HEK293 (cell line): Measurements from ENCODE around the gene NME1.

ENCODE experiments used
- PRDM1 ChIP-seq: fragments of 450-650 bp; formaldehyde crosslinking; IDR thresholded peaks from 2 replicates; pipeline ENCODE4; 2016; ENCODE audit warnings: missing biosample characterization, missing genetic modification characterization
- YY1 ChIP-seq: fragments of 450-650 bp; formaldehyde crosslinking; IDR thresholded peaks from 2 replicates; pipeline ENCODE4 v1.5.1; 2018; ENCODE audit warnings: missing biosample characterization, missing genetic modification characterization
- ZBTB1 ChIP-seq: fragments of 450-650 bp; formaldehyde crosslinking; IDR thresholded peaks from 2 replicates; pipeline ENCODE4 v1.5.1; 2016; ENCODE audit warnings: missing biosample characterization, missing genetic modification characterization
- ZNF174 ChIP-seq: fragments of 450-650 bp; formaldehyde crosslinking; IDR thresholded peaks from 2 replicates; pipeline ENCODE4 v1.5.0; 2017; ENCODE audit warnings: missing biosample characterization, mild to moderate bottlenecking, missing genetic modification characterization
- ZNF501 ChIP-seq: fragments of 450-650 bp; formaldehyde crosslinking; IDR thresholded peaks from 2 replicates; pipeline ENCODE4 v1.5.1; 2016; ENCODE audit warnings: missing biosample characterization, missing genetic modification characterization
- ZNF768 ChIP-seq: fragments of 450-650 bp; formaldehyde crosslinking; IDR thresholded peaks from 2 replicates; pipeline ENCODE4 v1.5.1; 2018; ENCODE audit warnings: missing biosample characterization, mild to moderate bottlenecking, missing genetic modification characterization
- ZNF830 ChIP-seq: fragments of 450-650 bp; IDR thresholded peaks from 2 replicates; pipeline ENCODE4 v1.5.0; 2018; ENCODE audit warnings: missing biosample characterization, missing genetic modification characterization, low read depth, mild to moderate bottlenecking, moderate library complexity
- TF ChIP-seq, protein P1 (sequence below): fragments of 450-650 bp; formaldehyde crosslinking; IDR thresholded peaks from 2 replicates; pipeline ENCODE4 v1.5.1; 2016; ENCODE audit warnings: missing biosample characterization, missing genetic modification characterization
- TF ChIP-seq, protein P2 (sequence below): fragments of 450-650 bp; IDR thresholded peaks from 2 replicates; pipeline ENCODE4 v1.5.1; 2018; ENCODE audit warnings: missing biosample characterization, missing genetic modification characterization
- TF ChIP-seq, protein P3 (sequence below): fragments of 450-650 bp; formaldehyde crosslinking; IDR thresholded peaks from 2 replicates; pipeline ENCODE4 v1.5.1; 2016; ENCODE audit warnings: missing biosample characterization, missing genetic modification characterization

DNA sequence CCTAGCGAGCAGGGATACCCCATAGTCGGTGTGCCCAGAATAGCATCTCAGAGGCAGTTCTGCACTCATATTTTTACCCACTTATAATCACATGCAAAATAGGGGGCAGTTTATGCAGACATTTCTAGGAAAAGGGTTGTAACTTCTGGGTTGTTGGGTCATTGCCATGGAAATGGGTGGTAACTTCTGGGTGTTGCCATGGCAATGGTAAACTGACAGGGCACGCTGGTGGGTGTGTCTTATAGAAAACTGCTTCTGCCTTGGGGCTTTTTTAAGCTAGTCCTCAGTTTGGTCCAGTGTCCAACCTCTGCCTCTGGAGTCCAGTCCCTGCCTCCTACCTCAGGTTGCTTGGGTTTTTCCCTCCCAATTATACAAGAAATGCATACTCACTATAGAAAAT, 25.3 kb upstream of the NME1 start:
- TF ChIP-seq, protein P1, sequence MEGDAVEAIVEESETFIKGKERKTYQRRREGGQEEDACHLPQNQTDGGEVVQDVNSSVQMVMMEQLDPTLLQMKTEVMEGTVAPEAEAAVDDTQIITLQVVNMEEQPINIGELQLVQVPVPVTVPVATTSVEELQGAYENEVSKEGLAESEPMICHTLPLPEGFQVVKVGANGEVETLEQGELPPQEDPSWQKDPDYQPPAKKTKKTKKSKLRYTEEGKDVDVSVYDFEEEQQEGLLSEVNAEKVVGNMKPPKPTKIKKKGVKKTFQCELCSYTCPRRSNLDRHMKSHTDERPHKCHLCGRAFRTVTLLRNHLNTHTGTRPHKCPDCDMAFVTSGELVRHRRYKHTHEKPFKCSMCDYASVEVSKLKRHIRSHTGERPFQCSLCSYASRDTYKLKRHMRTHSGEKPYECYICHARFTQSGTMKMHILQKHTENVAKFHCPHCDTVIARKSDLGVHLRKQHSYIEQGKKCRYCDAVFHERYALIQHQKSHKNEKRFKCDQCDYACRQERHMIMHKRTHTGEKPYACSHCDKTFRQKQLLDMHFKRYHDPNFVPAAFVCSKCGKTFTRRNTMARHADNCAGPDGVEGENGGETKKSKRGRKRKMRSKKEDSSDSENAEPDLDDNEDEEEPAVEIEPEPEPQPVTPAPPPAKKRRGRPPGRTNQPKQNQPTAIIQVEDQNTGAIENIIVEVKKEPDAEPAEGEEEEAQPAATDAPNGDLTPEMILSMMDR (tag by site-specific recombination): no peak
- TF ChIP-seq ZNF501 (tag by site-specific recombination): no peak
- no peak for TF ChIP-seq PRDM1
- TF ChIP-seq, protein P2, sequence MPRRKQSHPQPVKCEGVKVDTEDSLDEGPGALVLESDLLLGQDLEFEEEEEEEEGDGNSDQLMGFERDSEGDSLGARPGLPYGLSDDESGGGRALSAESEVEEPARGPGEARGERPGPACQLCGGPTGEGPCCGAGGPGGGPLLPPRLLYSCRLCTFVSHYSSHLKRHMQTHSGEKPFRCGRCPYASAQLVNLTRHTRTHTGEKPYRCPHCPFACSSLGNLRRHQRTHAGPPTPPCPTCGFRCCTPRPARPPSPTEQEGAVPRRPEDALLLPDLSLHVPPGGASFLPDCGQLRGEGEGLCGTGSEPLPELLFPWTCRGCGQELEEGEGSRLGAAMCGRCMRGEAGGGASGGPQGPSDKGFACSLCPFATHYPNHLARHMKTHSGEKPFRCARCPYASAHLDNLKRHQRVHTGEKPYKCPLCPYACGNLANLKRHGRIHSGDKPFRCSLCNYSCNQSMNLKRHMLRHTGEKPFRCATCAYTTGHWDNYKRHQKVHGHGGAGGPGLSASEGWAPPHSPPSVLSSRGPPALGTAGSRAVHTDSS (tag by site-specific recombination): no peak
- TF ChIP-seq YY1 (tag by site-specific recombination): no peak
- no peak for TF ChIP-seq ZNF174 (tag by site-specific recombination)
- no peak for TF ChIP-seq ZNF830
- TF ChIP-seq, protein P3, sequence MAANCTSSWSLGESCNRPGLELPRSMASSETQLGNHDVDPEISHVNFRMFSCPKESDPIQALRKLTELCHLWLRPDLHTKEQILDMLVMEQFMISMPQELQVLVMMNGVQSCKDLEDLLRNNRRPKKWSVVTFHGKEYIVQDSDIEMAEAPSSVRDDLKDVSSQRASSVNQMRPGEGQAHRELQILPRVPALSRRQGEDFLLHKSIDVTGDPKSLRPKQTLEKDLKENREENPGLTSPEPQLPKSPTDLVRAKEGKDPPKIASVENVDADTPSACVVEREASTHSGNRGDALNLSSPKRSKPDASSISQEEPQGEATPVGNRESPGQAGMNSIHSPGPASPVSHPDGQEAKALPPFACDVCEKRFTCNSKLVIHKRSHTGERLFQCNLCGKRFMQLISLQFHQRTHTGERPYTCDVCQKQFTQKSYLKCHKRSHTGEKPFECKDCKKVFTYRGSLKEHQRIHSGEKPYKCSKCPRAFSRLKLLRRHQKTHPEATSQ (tag by site-specific recombination): no peak
- TF ChIP-seq ZBTB1 (tag by site-specific recombination): no peak
- TF ChIP-seq ZNF768 (tag by site-specific recombination): no peak
